ENCODE measurements around the gene LRP1-AS. TPM values are rescaled to one million over a fixed set of nuclear protein-coding genes. Genes with fewer than 3 reads are reported as not detected.

The LRP1-AS gene
- total and polyA plus RNA-seq, 8 donors: not detected

DNA sequence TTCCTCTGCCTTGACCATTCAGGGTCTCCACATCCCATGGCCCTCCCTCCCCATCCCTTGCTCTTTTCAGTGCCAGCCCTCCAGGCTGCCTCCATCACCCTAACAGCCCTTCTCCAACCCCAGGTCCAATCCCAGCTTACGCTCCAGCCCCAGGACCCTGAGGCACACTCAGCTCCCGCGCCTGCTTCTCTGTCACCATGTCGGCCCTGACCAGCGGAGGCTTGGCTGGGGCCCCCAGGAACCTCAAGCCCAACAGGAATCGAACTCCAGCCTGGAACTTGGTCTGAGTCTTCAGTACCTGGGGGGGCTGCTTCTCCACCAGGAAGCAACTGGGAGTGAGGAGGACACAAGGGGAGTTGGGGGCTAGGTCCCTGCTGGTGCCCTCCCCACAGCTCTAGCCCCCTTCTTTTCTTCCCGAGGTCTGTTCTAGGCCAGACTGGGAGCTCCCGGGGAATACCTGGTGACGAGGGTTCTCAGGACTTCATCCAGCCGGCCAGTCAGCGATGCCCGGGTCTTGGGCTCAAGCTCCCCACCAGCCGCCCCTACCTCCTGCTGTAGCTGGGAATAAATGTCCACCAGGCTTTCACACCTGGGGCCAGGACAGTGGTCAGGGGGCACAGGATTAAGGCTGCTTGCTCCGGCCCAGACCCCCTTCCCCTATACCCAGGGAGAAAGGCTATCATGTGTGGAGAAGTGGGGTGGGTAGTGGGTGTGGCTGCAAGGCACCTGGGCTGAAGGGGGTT lies 42.2 kb downstream of the LRP1-AS start:
- no peak for ATAC-seq
- peaks cover 0 to 10% (median 0%) of the 10 kb centered on the region in 3 donors for H3K36me3 ChIP-seq
- no peaks in the 10 kb centered on the region for H3K9me3 ChIP-seq
- H3K27me3 ChIP-seq: no peaks in the 10 kb centered on the region
- no peak overlapping the region for H3K4me3 ChIP-seq
- no peak for FAIRE-seq
- intact Hi-C loops (cut with DNase I): no loop called here
- peaks cover 0 to 7% (median 0%) of the 10 kb centered on the region in 3 donors for H3K4me1 ChIP-seq
- TF ChIP-seq, protein P1, sequence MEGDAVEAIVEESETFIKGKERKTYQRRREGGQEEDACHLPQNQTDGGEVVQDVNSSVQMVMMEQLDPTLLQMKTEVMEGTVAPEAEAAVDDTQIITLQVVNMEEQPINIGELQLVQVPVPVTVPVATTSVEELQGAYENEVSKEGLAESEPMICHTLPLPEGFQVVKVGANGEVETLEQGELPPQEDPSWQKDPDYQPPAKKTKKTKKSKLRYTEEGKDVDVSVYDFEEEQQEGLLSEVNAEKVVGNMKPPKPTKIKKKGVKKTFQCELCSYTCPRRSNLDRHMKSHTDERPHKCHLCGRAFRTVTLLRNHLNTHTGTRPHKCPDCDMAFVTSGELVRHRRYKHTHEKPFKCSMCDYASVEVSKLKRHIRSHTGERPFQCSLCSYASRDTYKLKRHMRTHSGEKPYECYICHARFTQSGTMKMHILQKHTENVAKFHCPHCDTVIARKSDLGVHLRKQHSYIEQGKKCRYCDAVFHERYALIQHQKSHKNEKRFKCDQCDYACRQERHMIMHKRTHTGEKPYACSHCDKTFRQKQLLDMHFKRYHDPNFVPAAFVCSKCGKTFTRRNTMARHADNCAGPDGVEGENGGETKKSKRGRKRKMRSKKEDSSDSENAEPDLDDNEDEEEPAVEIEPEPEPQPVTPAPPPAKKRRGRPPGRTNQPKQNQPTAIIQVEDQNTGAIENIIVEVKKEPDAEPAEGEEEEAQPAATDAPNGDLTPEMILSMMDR (IDR thresholded peaks at IDR 0.05): no peak
- 93 to 95% methylated on average over 13 to 14 of the region's 14 CpGs for WGBS, 2 donors
- H3K27ac ChIP-seq: no peak overlapping the region
- DNase-seq: peak in 1 of 6 donors; percentile 54

DNA sequence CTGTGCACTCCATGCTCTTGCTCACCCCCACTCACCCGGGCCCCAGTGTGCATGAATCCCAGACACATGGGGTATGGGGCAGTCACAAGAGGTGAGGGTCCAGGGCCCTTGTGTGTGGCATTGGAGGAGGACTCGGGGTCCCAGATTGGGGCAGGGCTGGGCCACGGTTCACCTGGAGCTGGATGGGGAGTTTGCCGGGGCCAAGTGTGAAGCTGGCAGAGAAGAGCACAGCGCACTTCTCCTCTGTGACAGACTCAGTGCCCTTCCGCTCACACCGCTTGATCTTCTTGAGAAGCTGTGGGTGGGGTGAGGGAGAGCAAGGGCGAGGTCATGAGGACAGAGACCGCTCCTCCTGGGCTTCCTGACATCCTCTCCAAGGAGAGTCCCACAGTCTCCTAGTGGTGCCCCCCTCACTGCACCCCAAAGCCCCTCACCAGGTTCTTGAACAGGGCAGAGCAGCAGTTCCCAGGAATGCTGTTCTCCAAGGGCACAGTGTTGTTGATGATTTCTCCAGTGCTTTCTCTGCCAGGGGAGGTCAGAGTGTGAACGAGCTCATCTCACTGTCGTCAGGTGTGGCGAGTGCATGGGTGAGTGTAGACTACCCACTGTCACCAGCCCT lies 43.0 kb downstream of the LRP1-AS start:
- H3K36me3 ChIP-seq: peaks cover 0 to 18% (median 0%) of the 10 kb centered on the region in 3 donors
- H3K4me1 ChIP-seq: peaks cover 0 to 2% (median 0%) of the 10 kb centered on the region in 3 donors
- intact Hi-C loops (cut with DNase I): no loop called here
- no peak overlapping the region for H3K27ac ChIP-seq
- FAIRE-seq (no peak), ATAC-seq (no peak), DNase-seq (no peak)
- H3K9me3 ChIP-seq: no peaks in the 10 kb centered on the region
- TF ChIP-seq, protein P1 (IDR thresholded peaks at IDR 0.05): no peak
- H3K27me3 ChIP-seq: no peaks in the 10 kb centered on the region
- H3K4me3 ChIP-seq: no peak overlapping the region
- WGBS, 2 donors: 94% methylated on average over 12 of the region's 12 CpGs

DNA sequence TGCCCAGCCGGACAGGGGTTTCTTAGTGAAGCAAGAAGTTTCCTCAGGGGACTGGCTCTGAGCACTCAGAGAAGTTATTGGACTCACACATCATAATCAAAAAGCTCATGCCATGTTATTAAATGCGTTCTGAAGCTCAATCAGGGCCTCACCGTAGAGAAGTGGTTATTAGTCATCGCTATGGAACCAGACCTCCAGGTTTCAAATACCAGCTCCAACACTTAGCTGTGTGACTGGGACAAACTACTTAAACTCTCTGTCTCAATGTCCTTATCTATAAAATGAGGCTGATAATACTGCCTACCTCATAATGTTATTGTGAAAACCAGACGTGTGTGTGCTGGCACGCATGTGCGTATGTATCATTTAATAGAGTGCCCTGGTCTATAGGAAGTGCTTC lies 43.6 kb downstream of the LRP1-AS start:
- no peaks in the 10 kb centered on the region for H3K9me3 ChIP-seq
- H3K4me3 ChIP-seq: no peak overlapping the region
- H3K36me3 ChIP-seq: peaks cover 0 to 23% (median 0%) of the 10 kb centered on the region in 3 donors
- intact Hi-C loops (cut with DNase I): no loop called here
- no peak for ATAC-seq
- FAIRE-seq: no peak
- no peaks in the 10 kb centered on the region for H3K4me1 ChIP-seq
- H3K27ac ChIP-seq: no peak overlapping the region
- 88 to 89% methylated on average over 7 of the region's 7 CpGs for WGBS, 2 donors
- TF ChIP-seq, protein P1 (IDR thresholded peaks at IDR 0.05): no peak
- H3K27me3 ChIP-seq: no peaks in the 10 kb centered on the region
- DNase-seq: no peak

DNA sequence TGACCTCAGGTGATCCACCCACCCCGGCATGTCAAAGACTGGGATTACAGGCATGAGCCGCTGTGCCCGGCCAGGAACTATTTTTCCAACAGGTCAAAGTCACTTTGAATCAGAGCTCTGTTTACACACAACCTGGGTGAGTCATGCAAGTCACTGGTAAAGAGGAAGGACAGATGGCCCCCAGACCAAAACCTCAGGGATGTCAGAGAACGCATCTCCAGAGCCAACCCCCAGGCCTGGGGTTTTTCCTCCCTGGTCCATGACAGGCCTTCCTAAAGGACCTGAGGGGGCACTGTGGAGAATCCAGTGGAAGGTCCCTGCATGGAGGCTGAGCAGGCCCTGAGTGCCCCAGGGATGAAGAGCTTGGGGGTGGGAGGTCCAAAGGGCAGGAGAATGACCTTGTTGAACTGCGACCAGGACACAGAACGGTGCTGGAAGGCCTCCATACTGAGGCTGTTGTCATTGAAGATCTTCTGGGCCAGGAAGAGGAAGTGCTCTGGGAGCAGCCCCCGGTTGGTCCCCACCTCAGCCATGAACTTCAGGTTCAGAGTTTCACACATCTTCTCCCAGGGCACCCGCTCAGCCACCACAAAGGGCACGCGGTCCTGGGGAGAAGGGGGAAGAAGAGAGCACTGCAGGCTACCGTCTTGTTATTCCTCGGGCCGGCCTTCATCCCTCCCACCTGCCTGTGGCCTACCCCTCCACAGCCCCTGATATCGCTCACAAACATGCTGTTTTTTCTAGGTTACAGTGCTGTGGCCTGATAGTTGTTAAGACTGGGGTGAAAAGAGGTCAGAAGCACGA lies 45.3 kb downstream of the LRP1-AS start:
- Histone ChIP-seq H3K27me3 (no peaks in the 10 kb centered on the region), H3K36me3 (peaks cover 0 to 28% (median 0%) of the 10 kb centered on the region in 3 donors), H3K27ac (no peak overlapping the region), H3K9me3 (no peaks in the 10 kb centered on the region), H3K4me1 (no peaks in the 10 kb centered on the region), H3K4me3 (no peak overlapping the region)
- ATAC-seq (peak; percentile 53 to 72 (median 62)), FAIRE-seq (no peak), DNase-seq (no peak)
- intact Hi-C loops (cut with DNase I): no loop called here
- 66 to 72% methylated on average over 15 of the region's 15 CpGs for WGBS, 2 donors
- TF ChIP-seq, protein P1 (IDR thresholded peaks at IDR 0.05): no peak
